ENCODE measurements around the gene EPM2A.

EPM2A gene

DNA sequence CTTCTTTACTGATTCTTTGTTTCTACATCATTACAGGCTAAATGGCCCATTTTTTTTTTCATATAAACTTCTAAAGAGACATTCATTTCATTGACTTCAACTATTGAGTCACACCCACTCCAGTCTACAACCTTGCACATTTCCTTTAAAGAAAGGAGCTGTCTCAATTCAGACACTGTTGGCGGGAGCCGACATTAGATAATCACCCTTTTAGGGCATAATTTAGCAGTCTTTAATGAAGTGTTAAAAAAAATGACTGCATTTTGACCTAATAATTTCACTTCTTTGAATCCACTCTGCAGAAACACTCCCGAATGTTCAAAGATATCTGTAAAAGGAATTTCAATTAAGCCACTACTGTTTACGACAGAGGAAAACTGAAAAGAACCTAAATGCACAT lies 1.5 kb downstream of the EPM2A start:
- no peaks in the 10 kb centered on the region for H3K9me2 ChIP-seq (replicated peaks; ENCODE audit: insufficient read depth, low read length)
- peaks cover 9% of the 10 kb centered on the region; the same call in 1 of the 2 replicates for H3K79me2 ChIP-seq (ENCODE audit: insufficient read depth, low read length)
- H4K20me1 ChIP-seq (ENCODE audit: low read depth, low read length), result no peaks in the 10 kb centered on the region
- no peak for TF ChIP-seq EZH2phosphoT487 (conservative IDR thresholded peaks at IDR 0.05; ENCODE audit: low read length)
- TF ChIP-seq, protein P1, sequence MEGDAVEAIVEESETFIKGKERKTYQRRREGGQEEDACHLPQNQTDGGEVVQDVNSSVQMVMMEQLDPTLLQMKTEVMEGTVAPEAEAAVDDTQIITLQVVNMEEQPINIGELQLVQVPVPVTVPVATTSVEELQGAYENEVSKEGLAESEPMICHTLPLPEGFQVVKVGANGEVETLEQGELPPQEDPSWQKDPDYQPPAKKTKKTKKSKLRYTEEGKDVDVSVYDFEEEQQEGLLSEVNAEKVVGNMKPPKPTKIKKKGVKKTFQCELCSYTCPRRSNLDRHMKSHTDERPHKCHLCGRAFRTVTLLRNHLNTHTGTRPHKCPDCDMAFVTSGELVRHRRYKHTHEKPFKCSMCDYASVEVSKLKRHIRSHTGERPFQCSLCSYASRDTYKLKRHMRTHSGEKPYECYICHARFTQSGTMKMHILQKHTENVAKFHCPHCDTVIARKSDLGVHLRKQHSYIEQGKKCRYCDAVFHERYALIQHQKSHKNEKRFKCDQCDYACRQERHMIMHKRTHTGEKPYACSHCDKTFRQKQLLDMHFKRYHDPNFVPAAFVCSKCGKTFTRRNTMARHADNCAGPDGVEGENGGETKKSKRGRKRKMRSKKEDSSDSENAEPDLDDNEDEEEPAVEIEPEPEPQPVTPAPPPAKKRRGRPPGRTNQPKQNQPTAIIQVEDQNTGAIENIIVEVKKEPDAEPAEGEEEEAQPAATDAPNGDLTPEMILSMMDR (IDR thresholded peaks at IDR 0.05; ENCODE audit: insufficient read depth, low read length, poor library complexity, severe bottlenecking), result no peak
- 0 out of 2 replicates have a peak, but pooled peaks cover 6% of the 10 kb centered on the region for H3K36me3 ChIP-seq (ENCODE audit: low read length)
- H3F3A ChIP-seq (ENCODE audit: insufficient read depth), result peaks cover 23% of the 10 kb centered on the region
- H3K4me2 ChIP-seq (ENCODE audit: low read depth, low read length, poor library complexity, severe bottlenecking), result peak overlapping the region; percentile 96
- peak overlapping the region; percentile 92 for H3K9ac ChIP-seq (ENCODE audit: low read length)
- H3K27me3 ChIP-seq (ENCODE audit: low read length), result no peaks in the 10 kb centered on the region
- no peak overlapping the region for H3K27ac ChIP-seq (ENCODE audit: low read depth, low read length)
- H3K9me3 ChIP-seq (ENCODE audit: insufficient read depth, low read length), result peaks cover 9% of the 10 kb centered on the region; the same call in 1 of the 2 replicates
- H3K4me3 ChIP-seq (ENCODE audit: insufficient read depth, low read length, poor library complexity, severe bottlenecking), result peak overlapping the region; percentile 91
- no peak overlapping the region for H2AFZ ChIP-seq (ENCODE audit: low read depth, low read length, severe bottlenecking)

DNA sequence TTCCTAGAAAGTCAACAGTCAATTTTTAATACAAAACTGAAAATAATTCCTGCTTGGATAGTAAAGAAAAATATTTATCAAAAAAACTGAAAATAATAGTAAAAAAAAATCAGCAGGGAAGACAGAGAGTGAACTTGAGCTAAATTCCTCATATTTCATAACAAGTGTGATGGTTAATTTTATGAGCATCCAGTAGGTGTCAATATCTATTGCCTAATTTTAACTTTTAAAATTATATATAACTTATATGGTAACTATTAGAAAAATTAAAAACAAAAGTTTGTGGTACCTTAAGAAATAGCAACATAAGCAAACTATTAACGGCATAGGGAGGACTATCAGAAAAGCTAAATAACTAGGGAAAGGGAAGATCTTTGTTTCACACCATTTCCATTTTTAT lies 2.1 kb downstream of the EPM2A start:
- peak overlapping the region; percentile 96 for H3K4me2 ChIP-seq (ENCODE audit: low read depth, low read length, poor library complexity, severe bottlenecking)
- H2AFZ ChIP-seq (ENCODE audit: low read depth, low read length, severe bottlenecking), result no peak overlapping the region
- H3K4me3 ChIP-seq (ENCODE audit: insufficient read depth, low read length, poor library complexity, severe bottlenecking), result no peak overlapping the region
- no peak overlapping the region for H3K27ac ChIP-seq (ENCODE audit: low read depth, low read length)
- H3K36me3 ChIP-seq (ENCODE audit: low read length), result 0 out of 2 replicates have a peak, but pooled peaks cover 7% of the 10 kb centered on the region
- H3K9ac ChIP-seq (ENCODE audit: low read length), result no peak overlapping the region
- H3K79me2 ChIP-seq (ENCODE audit: insufficient read depth, low read length), result peaks cover 9% of the 10 kb centered on the region; the same call in 1 of the 2 replicates
- peaks cover 23% of the 10 kb centered on the region for H3F3A ChIP-seq (ENCODE audit: insufficient read depth)
- H3K27me3 ChIP-seq (ENCODE audit: low read length), result no peaks in the 10 kb centered on the region
- no peaks in the 10 kb centered on the region for H3K9me2 ChIP-seq (replicated peaks; ENCODE audit: insufficient read depth, low read length)
- no peak for TF ChIP-seq EZH2phosphoT487 (conservative IDR thresholded peaks at IDR 0.05; ENCODE audit: low read length)
- TF ChIP-seq, protein P1 (IDR thresholded peaks at IDR 0.05; ENCODE audit: insufficient read depth, low read length, poor library complexity, severe bottlenecking), result no peak
- no peaks in the 10 kb centered on the region for H4K20me1 ChIP-seq (ENCODE audit: low read depth, low read length)
- peaks cover 13% of the 10 kb centered on the region; the same call in 1 of the 2 replicates for H3K9me3 ChIP-seq (ENCODE audit: insufficient read depth, low read length)

DNA sequence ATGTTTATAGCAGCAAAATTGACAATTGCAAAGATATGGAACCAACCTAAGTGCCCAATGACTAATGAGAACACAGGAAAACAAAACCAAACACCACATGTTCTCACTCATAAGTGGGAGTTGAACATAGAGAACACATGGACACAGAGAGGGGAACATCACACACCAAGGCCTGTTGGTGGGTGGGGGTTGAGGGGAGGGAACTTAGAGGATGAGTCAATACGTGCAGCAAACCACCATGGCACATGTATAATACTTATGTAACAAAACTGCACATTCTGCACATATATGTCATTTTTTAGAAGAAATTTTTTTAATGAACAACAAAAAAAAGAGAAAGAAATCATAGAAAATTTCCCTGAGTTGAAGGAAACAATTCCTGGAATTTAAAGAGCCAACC lies 3.9 kb downstream of the EPM2A start:
- H3K4me3 ChIP-seq (ENCODE audit: insufficient read depth, low read length, poor library complexity, severe bottlenecking), result no peak overlapping the region
- H3K36me3 ChIP-seq (ENCODE audit: low read length), result 0 out of 2 replicates have a peak, but pooled peaks cover 9% of the 10 kb centered on the region
- H3K9me3 ChIP-seq (ENCODE audit: insufficient read depth, low read length), result peaks cover 13% of the 10 kb centered on the region; the same call in 1 of the 2 replicates
- no peaks in the 10 kb centered on the region for H4K20me1 ChIP-seq (ENCODE audit: low read depth, low read length)
- H3K27me3 ChIP-seq (ENCODE audit: low read length), result no peaks in the 10 kb centered on the region
- H3K4me2 ChIP-seq (ENCODE audit: low read depth, low read length, poor library complexity, severe bottlenecking), result no peak overlapping the region
- no peak overlapping the region for H2AFZ ChIP-seq (ENCODE audit: low read depth, low read length, severe bottlenecking)
- peaks cover 9% of the 10 kb centered on the region; the same call in 1 of the 2 replicates for H3K79me2 ChIP-seq (ENCODE audit: insufficient read depth, low read length)
- no peak overlapping the region for H3K9ac ChIP-seq (ENCODE audit: low read length)
- no peak for TF ChIP-seq EZH2phosphoT487 (conservative IDR thresholded peaks at IDR 0.05; ENCODE audit: low read length)
- TF ChIP-seq, protein P1 (IDR thresholded peaks at IDR 0.05; ENCODE audit: insufficient read depth, low read length, poor library complexity, severe bottlenecking), result no peak
- H3K9me2 ChIP-seq (replicated peaks; ENCODE audit: insufficient read depth, low read length), result no peaks in the 10 kb centered on the region
- H3K27ac ChIP-seq (ENCODE audit: low read depth, low read length), result no peak overlapping the region
- H3F3A ChIP-seq (ENCODE audit: insufficient read depth), result peaks cover 15% of the 10 kb centered on the region; the same call in 1 of the 2 replicates
